OCI-LY1 (cell line): ENCODE results near the gene FLAD1.

Experiments used
- H2AFZ ChIP-seq: fragments of 200-600 bp; sonication (generic), shearing (Covaris generic); 2 replicates; pipeline ENCODE4 v1.6.0; 2014; ENCODE audit warnings: antibody characterized with exemption, mild to moderate bottlenecking, low read length
- H3F3A ChIP-seq: fragments of 200-600 bp; sonication (generic), shearing (Covaris generic); 2 replicates; pipeline ENCODE4 v1.6.0; 2014; ENCODE audit warnings: mild to moderate bottlenecking, antibody characterized with exemption, low read length, moderate library complexity; ENCODE audit not compliant: insufficient read depth
- H3K27ac ChIP-seq: fragments of 200-600 bp; sonication (generic); 2 replicates; pipeline ENCODE4 v1.5.1; 2014; ENCODE audit warnings: low read length, mixed run types, mild to moderate bottlenecking, low read depth; ENCODE audit not compliant: poor library complexity, severe bottlenecking
- H3K27me3 ChIP-seq: fragments of 200-600 bp; sonication (generic); 2 replicates; pipeline ENCODE4 v1.6.0; 2014; ENCODE audit warnings: antibody characterized with exemption, mild to moderate bottlenecking, low read length, moderate library complexity; ENCODE audit not compliant: insufficient read depth
- H3K36me3 ChIP-seq: fragments of 200-600 bp; sonication (generic); 2 replicates; pipeline ENCODE4 v1.6.1; 2014; ENCODE audit warnings: mild to moderate bottlenecking, antibody characterized with exemption, low read length, moderate library complexity, mixed read lengths; ENCODE audit not compliant: insufficient read depth
- H3K4me1 ChIP-seq: fragments of 200-600 bp; sonication (generic); 2 replicates; pipeline ENCODE4 v1.5.1; 2014; ENCODE audit warnings: mild to moderate bottlenecking, low read length, moderate library complexity; ENCODE audit not compliant: insufficient read depth, severe bottlenecking
- H3K4me2 ChIP-seq: fragments of 200-600 bp; sonication (generic), shearing (Covaris generic); 2 replicates; pipeline ENCODE4 v1.6.1; 2014; ENCODE audit warnings: low read length
- H3K4me3 ChIP-seq: fragments of 200-600 bp; sonication (generic); 2 replicates; pipeline ENCODE4 v1.5.1; 2014; ENCODE audit warnings: low read length, low read depth, mild to moderate bottlenecking, mixed read lengths; ENCODE audit not compliant: poor library complexity, severe bottlenecking
- H3K79me2 ChIP-seq: fragments of 200-600 bp; shearing (Covaris generic); 2 replicates; pipeline ENCODE4 v1.6.1; 2016; ENCODE audit warnings: mixed run types, low read length, mixed read lengths; ENCODE audit not compliant: insufficient read depth
- H3K9ac ChIP-seq: fragments of 200-600 bp; sonication (generic), shearing (Covaris generic); 2 replicates; pipeline ENCODE4 v1.6.1; 2014; ENCODE audit warnings: mild to moderate bottlenecking, low read length, mixed read lengths
- H3K9me2 ChIP-seq: fragments of 200-600 bp; sonication (generic), shearing (Covaris generic); 2 replicates; pipeline ENCODE4 v1.6.1; 2014; ENCODE audit warnings: low read depth, mild to moderate bottlenecking, low read length, mixed read lengths
- H3K9me3 ChIP-seq: fragments of 200-600 bp; shearing (Covaris generic); 2 replicates; pipeline ENCODE4 v1.6.1; 2014; ENCODE audit warnings: low read length, mixed read lengths
- H4K20me1 ChIP-seq: fragments of 200-600 bp; sonication (generic), shearing (Covaris generic); 2 replicates; pipeline ENCODE4 v1.6.0; 2016; ENCODE audit warnings: mild to moderate bottlenecking, low read length; ENCODE audit not compliant: insufficient read depth
- CTCF ChIP-seq: fragments of 200-600 bp; sonication (generic), shearing (Covaris generic); IDR thresholded peaks from 2 replicates; pipeline ENCODE4 v1.5.1; 2017; ENCODE audit warnings: mild to moderate bottlenecking, antibody characterized with exemption, low read length, moderate library complexity, mixed read lengths
- EZH2 ChIP-seq: fragments of 200-600 bp; sonication (generic), shearing (Covaris generic); IDR thresholded peaks from 2 replicates; pipeline ENCODE4 v1.8.0; 2017; ENCODE audit warnings: borderline replicate concordance, mixed run types, mild to moderate bottlenecking, antibody characterized with exemption, low read length, moderate library complexity, mixed read lengths

The FLAD1 gene

GRCh38 chr1:155022136-155022926 is 39.2 kb downstream of the FLAD1 start:
- 0 out of 2 replicates have a peak, but pooled peaks cover 3% of the 10 kb centered on the region for H3K27me3 ChIP-seq
- H2AFZ ChIP-seq = no peak overlapping the region
- H3K9me2 ChIP-seq = no peaks in the 10 kb centered on the region
- no peaks in the 10 kb centered on the region for H3K36me3 ChIP-seq
- H3K27ac ChIP-seq = no peak overlapping the region
- H3F3A ChIP-seq = no peaks in the 10 kb centered on the region
- peaks cover 8% of the 10 kb centered on the region for H3K4me1 ChIP-seq
- no peak overlapping the region for H3K4me2 ChIP-seq
- H3K4me3 ChIP-seq = no peak overlapping the region
- no peaks in the 10 kb centered on the region for H3K9me3 ChIP-seq
- TF ChIP-seq CTCF (no peak), EZH2 (no peak)
- H4K20me1 ChIP-seq = no peaks in the 10 kb centered on the region
- H3K79me2 ChIP-seq = no peaks in the 10 kb centered on the region
- H3K9ac ChIP-seq = no peak overlapping the region

- H2AFZ ChIP-seq = no peak overlapping the region
- no peak overlapping the region for H3K4me2 ChIP-seq
- H3K4me1 ChIP-seq = peaks cover 3% of the 10 kb centered on the region
Observed at GRCh38 chr1:155022927-155023236, 39.7 kb downstream of the FLAD1 start.

GRCh38 chr1:155023627-155024026 is 40.5 kb downstream of the FLAD1 start:
- H3K9me3 ChIP-seq = no peaks in the 10 kb centered on the region
- H3K36me3 ChIP-seq = no peaks in the 10 kb centered on the region
- no peak overlapping the region for H3K9ac ChIP-seq
- no peak overlapping the region for H3K27ac ChIP-seq
- no peaks in the 10 kb centered on the region for H3K79me2 ChIP-seq
- no peaks in the 10 kb centered on the region for H3K4me1 ChIP-seq
- no peak overlapping the region for H2AFZ ChIP-seq
- no peaks in the 10 kb centered on the region for H4K20me1 ChIP-seq
- no peaks in the 10 kb centered on the region for H3K9me2 ChIP-seq
- 0 out of 2 replicates have a peak, but pooled peaks cover 3% of the 10 kb centered on the region for H3K27me3 ChIP-seq
- no peak for TF ChIP-seq EZH2
- TF ChIP-seq CTCF = no peak
- H3F3A ChIP-seq = no peaks in the 10 kb centered on the region
- H3K4me2 ChIP-seq = no peak overlapping the region
- no peak overlapping the region for H3K4me3 ChIP-seq

More at GRCh38 chr1:155022927-155023236, 39.7 kb downstream of the FLAD1 start:
- Histone ChIP-seq H3K9ac (no peak overlapping the region), H3K79me2 (no peaks in the 10 kb centered on the region), H3F3A (no peaks in the 10 kb centered on the region), H3K9me2 (no peaks in the 10 kb centered on the region), H3K27ac (no peak overlapping the region), H4K20me1 (no peaks in the 10 kb centered on the region), H3K36me3 (no peaks in the 10 kb centered on the region), H3K27me3 (0 out of 2 replicates have a peak, but pooled peaks cover 3% of the 10 kb centered on the region), H3K4me3 (no peak overlapping the region), H3K9me3 (no peaks in the 10 kb centered on the region)
- TF ChIP-seq EZH2 (no peak), CTCF (no peak)
